ENCODE measurements around the gene SPRY4. TPM values are rescaled to one million over a fixed set of nuclear protein-coding genes. Genes with fewer than 3 reads are reported as not detected.

SPRY4 gene
- total RNA-seq, 1 experiment from 2014 or later: 35.5 TPM

- intact Hi-C loops (cut with micrococcal nuclease; ENCODE audit: unreplicated experiment): no loop called here
- CTCF ChIA-PET: no interaction called here
- peaks cover 10% of the 10 kb centered on the region for H3K4me1 ChIP-seq (ENCODE audit: insufficient read depth, low read length, poor library complexity, severe bottlenecking)
- POLR2A ChIA-PET (ENCODE audit: low non-redundant PET): no interaction called here
- H3K4me3 ChIP-seq (ENCODE audit: low read depth, low read length, poor library complexity, severe bottlenecking): no peak overlapping the region
- no peaks in the 10 kb centered on the region for H3K9me3 ChIP-seq (ENCODE audit: low read depth, low read length, poor library complexity, severe bottlenecking)
- no peak overlapping the region for H3K27ac ChIP-seq (ENCODE audit: low read depth, low read length, poor library complexity, severe bottlenecking)
- TF ChIP-seq, protein P1, sequence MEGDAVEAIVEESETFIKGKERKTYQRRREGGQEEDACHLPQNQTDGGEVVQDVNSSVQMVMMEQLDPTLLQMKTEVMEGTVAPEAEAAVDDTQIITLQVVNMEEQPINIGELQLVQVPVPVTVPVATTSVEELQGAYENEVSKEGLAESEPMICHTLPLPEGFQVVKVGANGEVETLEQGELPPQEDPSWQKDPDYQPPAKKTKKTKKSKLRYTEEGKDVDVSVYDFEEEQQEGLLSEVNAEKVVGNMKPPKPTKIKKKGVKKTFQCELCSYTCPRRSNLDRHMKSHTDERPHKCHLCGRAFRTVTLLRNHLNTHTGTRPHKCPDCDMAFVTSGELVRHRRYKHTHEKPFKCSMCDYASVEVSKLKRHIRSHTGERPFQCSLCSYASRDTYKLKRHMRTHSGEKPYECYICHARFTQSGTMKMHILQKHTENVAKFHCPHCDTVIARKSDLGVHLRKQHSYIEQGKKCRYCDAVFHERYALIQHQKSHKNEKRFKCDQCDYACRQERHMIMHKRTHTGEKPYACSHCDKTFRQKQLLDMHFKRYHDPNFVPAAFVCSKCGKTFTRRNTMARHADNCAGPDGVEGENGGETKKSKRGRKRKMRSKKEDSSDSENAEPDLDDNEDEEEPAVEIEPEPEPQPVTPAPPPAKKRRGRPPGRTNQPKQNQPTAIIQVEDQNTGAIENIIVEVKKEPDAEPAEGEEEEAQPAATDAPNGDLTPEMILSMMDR (conservative IDR thresholded peaks at IDR 0.05; ENCODE audit: low read depth, low read length): no peak
- no peak for TF ChIP-seq EZH2 (IDR thresholded peaks at IDR 0.05; ENCODE audit: borderline replicate concordance, low read depth, low read length, poor library complexity, severe bottlenecking)
- no peaks in the 10 kb centered on the region for H3K27me3 ChIP-seq (replicated peaks; ENCODE audit: insufficient read depth, low read depth, low read length, poor library complexity)
- BruUV-seq (replicated peaks): no TSS peak
- DNase-seq (ENCODE audit: low spot score): no peak
- H3K36me3 ChIP-seq (ENCODE audit: insufficient read depth, low read length, poor library complexity, severe bottlenecking): no peaks in the 10 kb centered on the region
Measured at GRCh38 chr5:142304013-142304701, 20.7 kb downstream of the SPRY4 start.

DNA sequence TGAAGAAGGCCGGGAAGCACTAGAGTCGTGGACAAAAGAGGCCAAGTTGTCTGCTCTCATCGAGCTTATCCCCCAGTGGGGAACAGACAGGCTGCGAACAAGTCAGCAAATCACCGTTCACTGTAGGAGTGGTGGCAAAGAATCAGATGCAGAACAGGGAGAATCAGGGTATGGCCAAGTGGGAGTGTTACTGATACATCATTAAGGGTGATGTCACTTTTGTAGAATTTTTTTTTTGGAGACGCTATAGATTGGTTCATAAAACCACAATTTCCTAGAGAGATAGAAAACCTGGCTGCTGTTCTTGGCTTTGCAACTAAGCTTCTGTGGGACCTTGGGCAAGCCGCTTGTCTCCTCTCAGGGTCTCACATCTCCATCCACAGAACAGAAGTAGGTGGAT lies 21.3 kb downstream of the SPRY4 start:
- ChIA-PET POLR2A (ENCODE audit: low non-redundant PET) (no interaction called here), CTCF (no interaction called here)
- peaks cover 10% of the 10 kb centered on the region for H3K4me1 ChIP-seq (ENCODE audit: insufficient read depth, low read length, poor library complexity, severe bottlenecking)
- BruUV-seq (replicated peaks): no TSS peak
- no peaks in the 10 kb centered on the region for H3K27me3 ChIP-seq (replicated peaks; ENCODE audit: insufficient read depth, low read depth, low read length, poor library complexity)
- no peak overlapping the region for H3K4me3 ChIP-seq (ENCODE audit: low read depth, low read length, poor library complexity, severe bottlenecking)
- H3K27ac ChIP-seq (ENCODE audit: low read depth, low read length, poor library complexity, severe bottlenecking): no peak overlapping the region
- H3K9me3 ChIP-seq (ENCODE audit: low read depth, low read length, poor library complexity, severe bottlenecking): no peaks in the 10 kb centered on the region
- TF ChIP-seq, protein P1 (conservative IDR thresholded peaks at IDR 0.05; ENCODE audit: low read depth, low read length): no peak
- no peak for TF ChIP-seq EZH2 (IDR thresholded peaks at IDR 0.05; ENCODE audit: borderline replicate concordance, low read depth, low read length, poor library complexity, severe bottlenecking)
- DNase-seq (ENCODE audit: low spot score): no peak
- no peaks in the 10 kb centered on the region for H3K36me3 ChIP-seq (ENCODE audit: insufficient read depth, low read length, poor library complexity, severe bottlenecking)
- intact Hi-C loops (cut with micrococcal nuclease; ENCODE audit: unreplicated experiment): no loop called here

DNA sequence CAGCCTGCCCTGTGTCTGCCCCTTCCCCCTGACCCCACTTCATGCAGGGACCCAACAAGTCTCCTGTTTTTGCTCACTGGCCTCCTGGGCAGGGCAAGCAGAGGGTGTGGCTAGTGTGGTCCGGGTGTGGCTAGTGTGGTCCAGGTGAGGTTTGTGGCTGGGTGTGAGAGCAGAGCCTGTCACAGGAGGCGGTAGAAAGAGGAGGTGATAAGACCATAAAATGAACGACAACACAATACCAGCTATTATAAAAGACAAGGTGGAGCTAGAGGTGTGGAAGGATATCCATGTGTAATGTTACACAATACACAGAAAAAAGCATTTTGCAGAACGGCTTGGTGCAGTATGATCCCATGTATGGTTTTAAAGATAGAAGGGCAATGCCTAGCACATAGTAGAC lies 23.3 kb downstream of the SPRY4 start:
- POLR2A ChIA-PET (ENCODE audit: low non-redundant PET): no interaction called here

More for the DNA sequence above, 23.3 kb downstream of the SPRY4 start:
- Histone ChIP-seq H3K4me3 (ENCODE audit: low read depth, low read length, poor library complexity, severe bottlenecking) (no peak overlapping the region), H3K4me1 (ENCODE audit: insufficient read depth, low read length, poor library complexity, severe bottlenecking) (peaks cover 21% of the 10 kb centered on the region), H3K27me3 (replicated peaks; ENCODE audit: insufficient read depth, low read depth, low read length, poor library complexity) (no peaks in the 10 kb centered on the region), H3K36me3 (ENCODE audit: insufficient read depth, low read length, poor library complexity, severe bottlenecking) (no peaks in the 10 kb centered on the region), H3K27ac (ENCODE audit: low read depth, low read length, poor library complexity, severe bottlenecking) (no peak overlapping the region), H3K9me3 (ENCODE audit: low read depth, low read length, poor library complexity, severe bottlenecking) (no peaks in the 10 kb centered on the region)
- DNase-seq (ENCODE audit: low spot score): no peak
- intact Hi-C loops (cut with micrococcal nuclease; ENCODE audit: unreplicated experiment): no loop called here
- TF ChIP-seq, protein P1 (conservative IDR thresholded peaks at IDR 0.05; ENCODE audit: low read depth, low read length): no peak
- no peak for TF ChIP-seq EZH2 (IDR thresholded peaks at IDR 0.05; ENCODE audit: borderline replicate concordance, low read depth, low read length, poor library complexity, severe bottlenecking)
- BruUV-seq (replicated peaks): no TSS peak
- CTCF ChIA-PET: no interaction called here
